HCT116 (cell line): ENCODE measurements around the gene LACTB. TPM values are rescaled to one million over a fixed set of nuclear protein-coding genes. Genes with fewer than 3 reads are reported as not detected.

ENCODE experiments used
- ATAC-seq: fragments of 200-7000 bp; cut with Tn5 transposase; 2 replicates; pipeline ENCODE4 v1.9.1; 2020; ENCODE audit warnings: mild to moderate bottlenecking, moderate library complexity
- BruUV-seq: library from RNA; stranded (reverse); fragments of 400-500 nt; replicated peaks from 2 replicates; lab custom pipeline; 2021; lab: Mats Ljungman, UMichigan
- CTCF ChIA-PET: fragments of 300-600 bp; sonication (Branson Sonifier 250); formaldehyde crosslinking; loops from one replicate; lab custom pipeline; 2021; ENCODE audit warnings: antibody characterized with exemption; lab: Charles Lee
- POLR2A ChIA-PET: fragments of 300-600, 350-600 bp; sonication (Branson Sonifier 250); formaldehyde crosslinking; loops from one replicate; lab custom pipeline; 2021; ENCODE audit warnings: antibody characterized with exemption; lab: Charles Lee
- RAD21 ChIA-PET, 2 experiments: fragments of 300-600 bp; sonication (Branson Sonifier 250); formaldehyde crosslinking; loops; one replicate each; lab custom pipeline; 2023; ENCODE audit warnings: low total read pairs in 2 of 2; ENCODE audit not compliant: uncharacterized antibody in 2 of 2, unreplicated experiment in 2 of 2, low non-redundant PET in 1 of 2; lab: Charles Lee
- DNase-seq: peaks from one replicate; pipeline ENCODE4 v3.0.0-alpha.2; 2010; ENCODE audit warnings: low read depth, low spot score
- H2AFZ ChIP-seq: fragments of 200-600 bp; shearing (Covaris generic), sonication (generic); 2 replicates; pipeline ENCODE4 v1.6.1; 2017; ENCODE audit warnings: low read depth, mixed run types, mixed read lengths, antibody characterized with exemption, low read length; ENCODE audit not compliant: poor library complexity, severe bottlenecking
- H3K27ac ChIP-seq: 2 replicates; pipeline ENCODE4 v1.5.1; 2012; ENCODE audit warnings: low read depth, low read length
- H3K27me3 ChIP-seq: fragments of 200-600 bp; sonication (generic); 2 replicates; pipeline ENCODE4 v1.6.1; 2016; ENCODE audit warnings: mixed run types, low read length, mixed read lengths; ENCODE audit not compliant: insufficient read depth
- H3K36me3 ChIP-seq, 2 experiments: fragments of 200-500 bp in 1 of 2; fragments of 200-600 bp in 1 of 2; sonication (Bioruptor generic) in 1 of 2; sonication (generic) in 1 of 2; 2 replicates each; pipeline versions ENCODE4 v1.5.1 to v1.6.1; 2014 to 2016; ENCODE audit warnings: low read length in 2 of 2, inconsistent platforms in 1 of 2, mixed read lengths in 1 of 2, mixed run types in 1 of 2; ENCODE audit not compliant: insufficient read depth in 2 of 2, control insufficient read depth in 1 of 2
- H3K4me1 ChIP-seq, 2 experiments: fragments of 200-600 bp in 1 of 2; sonication (generic) in 1 of 2; 2 replicates each; pipeline versions ENCODE4 v1.5.1 to v1.6.1; 2012 to 2017; ENCODE audit warnings: low read length in 2 of 2, inconsistent platforms in 1 of 2, mild to moderate bottlenecking in 1 of 2, mixed read lengths in 1 of 2, mixed run types in 1 of 2, moderate library complexity in 1 of 2; ENCODE audit not compliant: insufficient read depth in 2 of 2, control insufficient read depth in 1 of 2
- H3K4me2 ChIP-seq: fragments of 200-600 bp; sonication (generic); 2 replicates; pipeline ENCODE4 v1.6.1; 2017; ENCODE audit warnings: mixed run types, low read length, mixed read lengths
- H3K4me3 ChIP-seq, 2 experiments: fragments of 200-600 bp in 1 of 2; sonication (generic) in 1 of 2; replicated peaks in 1 of 2; 2 replicates each; pipeline ENCODE4 v1.5.1; 2011 to 2016; ENCODE audit warnings: low read length in 2 of 2, control low read depth in 1 of 2, low read depth in 1 of 2, mild to moderate bottlenecking in 1 of 2, mixed read lengths in 1 of 2, mixed run types in 1 of 2
- H3K79me2 ChIP-seq: fragments of 200-600 bp; sonication (generic); 2 replicates; pipeline ENCODE4 v1.6.1; 2017; ENCODE audit warnings: mild to moderate bottlenecking, mixed run types, low read length, moderate library complexity, mixed read lengths; ENCODE audit not compliant: insufficient read depth
- H3K9ac ChIP-seq: fragments of 200-600 bp; sonication (generic); 2 replicates; pipeline ENCODE4 v1.6.1; 2016; ENCODE audit warnings: low read length, mixed read lengths
- H3K9me2 ChIP-seq: fragments of 200-600 bp; sonication (generic), shearing (Covaris generic); 2 replicates; pipeline ENCODE4 v1.6.1; 2017; ENCODE audit warnings: mixed run types, mild to moderate bottlenecking, moderate library complexity; ENCODE audit not compliant: insufficient read depth
- H3K9me3 ChIP-seq, 2 experiments: fragments of 200-500 bp in 1 of 2; fragments of 200-600 bp in 1 of 2; sonication (Bioruptor generic) in 1 of 2; sonication (generic) in 1 of 2; 2 replicates each; pipeline ENCODE4 v1.6.1; 2014 to 2017; ENCODE audit warnings: low read length in 2 of 2, mixed read lengths in 2 of 2, inconsistent platforms in 1 of 2, low read depth in 1 of 2, mild to moderate bottlenecking in 1 of 2, mixed run types in 1 of 2, moderate library complexity in 1 of 2; ENCODE audit not compliant: control insufficient read depth in 1 of 2, insufficient read depth in 1 of 2
- H4K20me1 ChIP-seq: fragments of 200-600 bp; sonication (generic), shearing (Covaris generic); 2 replicates; pipeline ENCODE4 v1.6.1; 2017; ENCODE audit warnings: mixed run types, mild to moderate bottlenecking, moderate library complexity; ENCODE audit not compliant: insufficient read depth
- CBX3 ChIP-seq: IDR thresholded peaks from 2 replicates; pipeline ENCODE4 v1.6.1; 2012; ENCODE audit warnings: low read depth
- ELF1 ChIP-seq: IDR thresholded peaks from 2 replicates; pipeline ENCODE4 v1.6.1; 2012; ENCODE audit warnings: low read depth, borderline replicate concordance
- EZH2phosphoT487 ChIP-seq: fragments of 200-600 bp; IDR thresholded peaks from 2 replicates; pipeline ENCODE4 v1.6.1; 2018; ENCODE audit warnings: antibody characterized with exemption, borderline replicate concordance
- FOSL1 ChIP-seq: IDR thresholded peaks from 2 replicates; pipeline ENCODE4 v1.6.1; 2012; ENCODE audit warnings: low read depth
- JUND ChIP-seq: IDR thresholded peaks from 2 replicates; pipeline ENCODE4 v1.6.1; 2012
- POLR2A ChIP-seq: IDR thresholded peaks from 2 replicates; pipeline ENCODE4 v1.7.0; 2011; ENCODE audit warnings: borderline replicate concordance; ENCODE audit not compliant: insufficient read depth, insufficient read length; ENCODE audit errors: extremely low read depth
- POLR2AphosphoS5 ChIP-seq: IDR thresholded peaks from 2 replicates; pipeline ENCODE4 v1.6.1; 2011; ENCODE audit warnings: mild to moderate bottlenecking, low read depth, low read length, moderate library complexity
- TCF7L2 ChIP-seq: IDR thresholded peaks from 2 replicates; pipeline ENCODE4 v1.7.0; 2011; ENCODE audit warnings: borderline replicate concordance, inconsistent platforms; ENCODE audit not compliant: insufficient read depth, insufficient read length; ENCODE audit errors: extremely low read depth
- YY1 ChIP-seq: IDR thresholded peaks from 2 replicates; pipeline ENCODE4 v1.6.1; 2011; ENCODE audit warnings: low read length, low read depth, moderate library complexity, mild to moderate bottlenecking; ENCODE audit not compliant: insufficient replicate concordance; ENCODE audit errors: extremely low read depth
- intact Hi-C: fragments of 100-400 bp; cut with micrococcal nuclease; formaldehyde crosslinking; loops from 2 replicates; pipeline ENCODE4 v1.10.0; 2022
- total RNA-seq: library from RNA; stranded (reverse); gene quantifications from one replicate; pipeline ENCODE4 v1.2.1, GENCODE V29; 2021; ENCODE audit not compliant: unreplicated experiment
- TF ChIP-seq, protein P1 (sequence below): IDR thresholded peaks from 2 replicates; pipeline ENCODE4 v1.6.1; 2012
- TF ChIP-seq, protein P2 (sequence below): IDR thresholded peaks from 2 replicates; pipeline ENCODE4 v1.6.1; 2011; ENCODE audit warnings: mild to moderate bottlenecking, low read length, moderate library complexity; ENCODE audit not compliant: insufficient replicate concordance; ENCODE audit errors: extremely low read depth

Gene LACTB
- total RNA-seq, 1 experiment from 2014 or later = 7.6 TPM

DNA sequence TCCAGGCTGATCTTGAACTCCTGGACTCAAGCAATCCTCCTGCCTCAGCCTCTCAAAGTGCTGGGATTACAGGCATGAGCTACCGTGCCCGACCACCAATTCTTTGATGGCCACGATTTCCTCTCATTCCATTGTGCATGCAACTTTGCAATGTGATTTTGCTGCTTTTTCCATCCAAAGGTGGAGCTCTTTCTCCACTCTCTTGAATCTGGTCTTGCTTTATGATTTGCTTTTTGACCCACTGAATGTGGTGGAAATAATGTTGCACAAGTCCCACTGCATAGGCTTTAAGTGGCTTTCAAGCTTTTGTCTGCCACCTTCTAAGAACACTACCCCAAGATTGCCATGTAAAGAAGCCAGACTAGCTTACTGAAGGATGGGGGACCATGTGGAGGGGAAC is 25.0 kb downstream of the LACTB start:
- ATAC-seq = no peak
- ChIA-PET RAD21 (no interaction called here), POLR2A (interaction anchor here (0.8 to 1.0 kb wide), 2 partner anchors 8 to 13 kb away, joined by 3 read pairs; no protein-coding TSS in a partner anchor), CTCF (no interaction called here)
- DNase-seq = no peak
- Histone ChIP-seq H3K9ac (no peak overlapping the region), H3K4me3 (no peak overlapping the region), H3K4me2 (no peak overlapping the region), H3K9me2 (no peaks in the 10 kb centered on the region), H3K27ac (no peak overlapping the region), H3K4me1 (no peaks in the 10 kb centered on the region), H4K20me1 (no peaks in the 10 kb centered on the region), H3K9me3 (no peaks in the 10 kb centered on the region), H2AFZ (no peak overlapping the region), H3K79me2 (no peaks in the 10 kb centered on the region), H3K27me3 (no peaks in the 10 kb centered on the region), H3K36me3 (peaks cover 0 to under 1% of the 10 kb centered on the region in 2 experiments; a peak in 1 of 4 replicates)
- no TSS peak for BruUV-seq
- TF ChIP-seq YY1 (no peak), CBX3 (no peak), FOSL1 (no peak), POLR2AphosphoS5 (no peak), EZH2phosphoT487 (no peak), ELF1 (no peak), TCF7L2 (no peak), POLR2A (no peak), JUND (no peak)
- TF ChIP-seq, protein P1, sequence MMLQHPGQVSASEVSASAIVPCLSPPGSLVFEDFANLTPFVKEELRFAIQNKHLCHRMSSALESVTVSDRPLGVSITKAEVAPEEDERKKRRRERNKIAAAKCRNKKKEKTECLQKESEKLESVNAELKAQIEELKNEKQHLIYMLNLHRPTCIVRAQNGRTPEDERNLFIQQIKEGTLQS = no peak
- TF ChIP-seq, protein P2, sequence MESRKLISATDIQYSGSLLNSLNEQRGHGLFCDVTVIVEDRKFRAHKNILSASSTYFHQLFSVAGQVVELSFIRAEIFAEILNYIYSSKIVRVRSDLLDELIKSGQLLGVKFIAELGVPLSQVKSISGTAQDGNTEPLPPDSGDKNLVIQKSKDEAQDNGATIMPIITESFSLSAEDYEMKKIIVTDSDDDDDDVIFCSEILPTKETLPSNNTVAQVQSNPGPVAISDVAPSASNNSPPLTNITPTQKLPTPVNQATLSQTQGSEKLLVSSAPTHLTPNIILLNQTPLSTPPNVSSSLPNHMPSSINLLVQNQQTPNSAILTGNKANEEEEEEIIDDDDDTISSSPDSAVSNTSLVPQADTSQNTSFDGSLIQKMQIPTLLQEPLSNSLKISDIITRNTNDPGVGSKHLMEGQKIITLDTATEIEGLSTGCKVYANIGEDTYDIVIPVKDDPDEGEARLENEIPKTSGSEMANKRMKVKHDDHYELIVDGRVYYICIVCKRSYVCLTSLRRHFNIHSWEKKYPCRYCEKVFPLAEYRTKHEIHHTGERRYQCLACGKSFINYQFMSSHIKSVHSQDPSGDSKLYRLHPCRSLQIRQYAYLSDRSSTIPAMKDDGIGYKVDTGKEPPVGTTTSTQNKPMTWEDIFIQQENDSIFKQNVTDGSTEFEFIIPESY = no peak
- intact Hi-C loops = no loop called here
